NOMO-1 (cell line): ENCODE measurements around the gene RSRC1.
"Not testable (repeated sequence)": the region's sequence is repeated elsewhere in the genome, so short reads cannot be mapped to it uniquely, and the experiment has no call there.

Source experiments
- DNase-seq, 2 experiments: peaks; one replicate each; lab custom pipeline; 2025; ENCODE audit not compliant: unreplicated experiment in 2 of 2; lab: John Stamatoyannopoulos, UW

The RSRC1 gene

DNA sequence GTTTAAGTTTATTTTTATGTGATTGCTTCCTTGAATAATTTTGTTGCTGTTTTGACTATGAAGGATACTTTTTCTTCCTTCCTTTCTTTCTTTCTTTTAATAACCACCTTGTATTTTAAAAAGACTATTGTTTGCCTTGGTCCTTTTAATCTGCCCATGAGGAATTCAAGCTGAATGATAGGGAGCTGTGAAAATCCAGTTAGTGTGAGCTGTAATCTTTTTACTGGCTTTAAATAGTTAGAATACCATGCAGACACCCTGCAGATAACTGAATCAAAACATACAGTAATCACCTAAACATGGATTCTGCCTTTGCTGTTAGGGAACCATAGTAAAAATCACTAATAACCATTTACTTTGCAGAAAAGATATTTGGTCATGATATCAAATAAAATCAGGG lies 110.7 kb downstream of the RSRC1 start:
- no peak for DNase-seq

DNA sequence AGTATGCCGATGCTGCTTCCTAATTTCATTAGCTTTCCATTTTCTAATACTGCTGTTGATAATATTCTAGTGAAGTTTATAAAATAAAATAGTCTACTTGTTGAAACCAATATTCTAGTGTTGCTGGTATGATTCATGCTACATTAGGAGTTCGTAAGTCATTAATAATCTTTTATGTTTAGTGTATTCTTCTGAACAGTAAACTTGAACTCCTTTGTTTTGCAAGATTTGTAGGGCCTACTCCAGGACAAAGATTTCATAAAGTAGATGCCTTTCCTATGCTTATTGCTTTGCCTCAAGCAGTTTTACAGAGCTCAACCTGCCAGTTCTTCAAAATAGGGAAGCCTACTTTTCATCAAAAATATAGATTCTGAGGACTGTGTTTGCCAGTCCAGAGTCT lies 111.5 kb downstream of the RSRC1 start:
- DNase-seq, result no peak

DNA sequence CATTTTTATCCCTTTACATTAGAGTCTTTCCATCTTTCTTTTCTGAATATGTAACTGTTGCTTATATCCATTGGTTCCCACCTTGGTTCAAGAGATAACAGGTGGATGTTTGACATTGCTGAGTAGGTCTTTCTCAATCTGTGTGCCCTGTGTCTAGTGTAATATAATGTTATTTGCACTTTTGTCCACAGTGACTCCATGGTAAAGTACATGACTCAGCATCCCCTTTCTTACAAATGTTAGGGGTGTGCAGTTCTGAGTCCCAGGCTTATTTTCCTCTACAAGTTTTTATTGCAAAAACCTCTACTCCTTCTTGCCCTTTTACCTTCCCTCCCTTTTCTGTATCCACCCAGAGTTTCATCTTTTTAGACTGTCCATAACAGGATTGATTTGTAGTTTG lies 116.5 kb downstream of the RSRC1 start:
- no peak for DNase-seq

DNA sequence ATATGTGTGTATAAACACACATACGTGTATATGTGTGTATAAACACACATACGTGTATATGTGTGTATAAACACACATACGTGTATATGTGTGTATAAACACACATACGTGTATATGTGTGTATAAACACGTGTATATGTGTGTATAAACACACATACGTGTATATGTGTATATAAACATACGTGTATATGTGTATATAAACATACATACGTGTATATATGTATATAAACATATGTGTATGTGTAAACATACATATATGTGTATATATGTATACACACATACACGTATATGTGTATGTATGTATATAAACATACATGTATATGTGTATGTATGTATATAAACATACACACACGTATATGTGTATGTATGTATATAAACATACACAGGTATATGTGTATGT lies 119.1 kb downstream of the RSRC1 start:
- not testable (repeated sequence) for DNase-seq

DNA sequence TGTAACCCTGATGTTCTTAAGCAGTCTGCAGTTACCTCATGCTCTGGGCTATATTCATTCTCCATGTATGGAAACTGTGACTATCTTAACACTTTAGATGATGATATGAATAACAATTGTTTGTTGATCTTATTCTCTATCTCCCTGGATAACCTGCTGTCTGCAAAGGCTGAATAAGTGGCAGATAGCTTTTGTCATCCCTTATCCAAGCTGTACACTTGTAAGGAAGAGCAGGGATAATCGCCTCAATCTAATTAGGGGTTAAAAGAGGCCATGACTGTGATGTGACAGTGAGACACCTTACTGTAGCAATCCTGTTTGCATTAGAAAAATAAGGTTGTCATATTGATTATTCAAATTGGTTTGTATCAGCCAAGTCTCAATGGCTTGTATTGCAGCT lies 123.9 kb downstream of the RSRC1 start:
- no peak for DNase-seq

DNA sequence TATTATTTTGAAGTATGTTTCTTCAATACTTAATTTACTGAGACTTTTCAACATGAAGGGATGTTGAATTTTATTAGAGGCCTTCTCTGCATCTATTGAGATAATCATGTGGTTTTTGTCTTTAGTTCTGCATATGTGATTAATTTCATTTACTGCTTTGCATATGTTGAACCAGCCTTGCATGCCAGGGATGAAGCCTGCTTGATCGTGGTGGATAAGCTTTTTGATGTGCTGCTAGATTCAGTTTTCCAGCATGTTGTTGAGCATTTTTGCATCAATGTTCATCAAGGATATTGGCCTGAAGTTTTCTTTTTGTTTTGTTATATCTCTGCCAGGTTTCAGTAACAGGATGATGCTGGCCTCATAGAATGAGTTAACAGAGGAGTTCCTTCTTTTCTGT lies 134.4 kb downstream of the RSRC1 start:
- DNase-seq, result no peak

DNA sequence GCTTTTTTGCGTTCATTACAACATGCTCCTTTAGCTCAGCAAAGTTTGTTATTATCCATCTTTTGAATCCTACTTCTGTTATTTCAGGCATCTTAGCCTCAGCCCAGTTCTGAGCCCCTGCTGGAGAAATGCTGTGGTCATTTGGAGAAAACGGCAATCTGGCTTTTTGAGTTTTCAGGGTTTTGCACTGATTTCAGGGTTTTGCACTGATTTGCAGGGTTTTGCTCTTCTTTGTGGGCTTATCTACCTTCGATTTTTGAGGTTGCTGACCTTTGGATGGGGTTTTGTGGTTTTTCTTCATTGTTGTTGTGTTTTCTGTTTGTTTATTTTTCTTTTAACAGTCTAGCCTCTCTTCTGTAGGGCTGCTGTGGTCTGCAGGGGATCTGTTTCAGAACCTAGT lies 137.4 kb downstream of the RSRC1 start:
- DNase-seq, result no peak

DNA sequence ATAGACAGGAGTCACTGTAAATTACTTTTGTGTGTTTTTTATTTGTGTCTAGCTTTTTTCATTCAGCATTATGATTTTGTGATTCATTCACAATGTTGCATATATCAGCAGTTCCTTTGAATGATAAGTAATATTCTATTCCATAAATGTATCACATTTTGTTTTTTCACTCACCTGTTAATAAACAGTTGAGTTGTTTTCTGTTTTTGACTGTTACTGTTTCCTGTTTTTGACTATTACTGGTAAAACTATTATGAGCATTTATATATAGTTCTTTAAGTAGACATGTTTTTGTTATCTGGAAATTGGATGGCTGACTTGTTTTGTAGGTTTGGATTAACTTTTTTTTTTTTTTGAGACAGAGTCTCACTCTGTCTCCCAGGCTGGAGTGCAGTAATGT lies 138.4 kb downstream of the RSRC1 start:
- DNase-seq, result no peak

DNA sequence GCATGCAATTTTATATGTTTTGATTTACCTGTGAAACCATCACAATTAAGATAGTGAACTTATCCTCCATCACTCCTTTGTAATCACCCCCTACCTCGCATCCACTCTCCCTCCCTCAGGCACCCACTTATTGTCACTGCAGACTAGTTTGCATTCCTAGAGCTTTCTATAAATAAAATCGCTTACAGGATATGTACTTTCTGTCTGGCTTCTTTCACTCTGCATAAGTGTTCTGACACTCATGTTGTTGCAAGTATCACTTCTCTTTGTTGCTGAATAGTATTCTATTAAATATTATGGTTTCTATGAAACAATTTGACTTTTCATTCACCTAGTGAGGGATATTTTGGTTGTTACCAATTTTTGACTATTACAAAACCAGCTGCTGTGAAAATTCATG lies 139.3 kb downstream of the RSRC1 start:
- no peak for DNase-seq

DNA sequence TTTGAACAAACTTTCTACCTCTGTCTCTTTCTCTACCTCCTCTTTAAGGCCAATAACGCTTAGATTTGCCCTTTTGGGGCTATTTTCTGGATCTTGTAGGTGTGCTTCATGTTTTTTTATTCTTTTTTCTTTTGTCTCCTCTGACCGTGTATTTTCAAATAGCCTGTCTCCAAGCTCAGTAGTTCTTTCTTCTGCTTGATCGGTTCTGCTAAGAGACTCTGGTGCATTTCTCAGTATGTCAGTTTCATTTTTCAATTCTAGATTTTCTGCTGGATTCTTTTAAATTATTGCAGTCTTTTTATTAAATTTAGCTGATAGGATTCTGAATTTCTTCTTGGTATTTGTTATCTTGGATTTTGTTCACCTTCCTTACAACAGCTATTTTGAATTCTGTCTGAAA lies 148.7 kb downstream of the RSRC1 start:
- DNase-seq, result no peak

DNA sequence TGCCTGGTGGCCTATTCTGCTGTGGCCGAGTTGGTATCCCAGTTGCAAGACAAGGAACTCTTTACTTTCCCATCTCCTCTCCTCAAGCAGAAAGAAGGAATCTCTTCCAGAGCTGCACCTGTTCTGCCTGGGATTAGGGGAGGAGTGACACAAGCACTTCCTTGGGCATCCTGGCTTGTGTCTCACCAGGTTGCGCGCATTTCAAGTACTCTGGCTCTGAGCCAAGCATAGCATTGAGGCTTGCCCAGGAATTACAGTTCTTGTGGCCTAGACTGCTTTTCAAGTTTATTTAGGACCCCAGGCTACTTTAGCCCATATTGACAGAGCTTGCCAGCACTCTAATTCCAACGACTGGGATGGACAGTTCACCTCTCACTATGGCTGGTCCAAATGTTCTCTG lies 150.5 kb downstream of the RSRC1 start:
- no peak for DNase-seq

DNA sequence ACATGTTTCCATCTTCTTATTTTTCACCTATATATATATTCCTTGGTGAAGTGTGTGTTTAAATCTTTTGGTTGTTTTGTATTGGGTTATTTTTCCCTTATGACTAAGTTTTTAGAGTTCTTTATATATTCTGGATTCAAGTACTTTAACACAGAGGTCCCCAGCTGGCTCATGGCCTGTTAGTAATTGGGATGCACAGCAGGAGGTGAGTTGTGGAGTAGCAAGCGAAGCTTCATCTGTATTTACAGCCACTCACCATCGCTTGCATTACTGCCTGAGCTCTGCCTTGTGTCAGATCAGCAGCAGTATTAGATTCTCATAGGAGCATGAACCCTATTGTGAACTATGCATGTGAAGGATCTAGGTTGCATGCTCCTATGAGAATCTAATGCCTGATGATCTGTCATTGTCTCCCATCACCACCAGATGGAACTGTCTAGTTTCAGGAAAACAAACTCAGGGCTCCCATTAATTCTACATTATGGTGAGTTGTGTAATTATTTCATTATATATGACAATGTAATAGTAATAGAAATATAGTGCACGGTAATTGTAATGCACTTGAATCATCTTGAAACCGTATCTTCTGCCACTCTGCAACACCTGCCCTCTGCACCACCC lies 151.6 kb downstream of the RSRC1 start:
- no peak for DNase-seq

DNA sequence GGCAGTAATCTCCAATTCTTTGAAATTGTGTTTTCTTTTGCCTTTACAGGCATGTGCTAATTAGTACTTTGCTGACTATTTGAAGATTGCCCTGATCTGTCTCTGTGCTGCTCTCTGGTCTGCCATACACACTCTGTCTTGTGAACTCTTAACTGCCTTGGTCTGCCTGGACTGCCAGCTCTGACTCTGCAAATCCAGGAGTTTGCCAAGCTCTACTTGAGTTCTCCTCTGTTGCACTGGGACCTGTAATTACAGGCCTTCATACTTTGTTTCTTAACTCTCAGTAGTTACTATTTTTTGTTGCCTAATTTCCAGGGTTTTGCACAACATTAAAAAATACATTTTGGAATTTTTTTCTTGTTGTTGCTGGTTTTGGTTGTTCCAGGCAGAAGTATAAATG lies 155.0 kb downstream of the RSRC1 start:
- DNase-seq, result no peak

DNA sequence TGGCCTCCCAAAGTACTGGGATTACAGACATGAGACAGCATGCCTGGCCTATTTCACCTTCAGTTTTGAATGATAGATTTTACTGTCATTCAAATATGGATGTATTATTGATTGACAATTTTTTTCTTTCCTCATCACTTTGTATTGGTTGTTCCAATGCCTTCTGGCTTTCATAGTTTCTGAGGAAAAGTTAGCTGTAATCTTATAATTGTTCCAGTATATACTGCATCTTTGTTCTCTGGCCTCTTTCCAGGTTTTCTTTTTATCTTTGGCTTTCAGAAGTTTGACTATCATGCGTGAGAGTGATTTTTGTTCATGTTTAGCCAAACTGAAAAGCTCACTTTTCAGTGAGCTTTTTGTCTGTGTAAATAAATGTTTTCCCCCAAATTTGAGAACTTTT lies 157.1 kb downstream of the RSRC1 start:
- DNase-seq, result no peak

DNA sequence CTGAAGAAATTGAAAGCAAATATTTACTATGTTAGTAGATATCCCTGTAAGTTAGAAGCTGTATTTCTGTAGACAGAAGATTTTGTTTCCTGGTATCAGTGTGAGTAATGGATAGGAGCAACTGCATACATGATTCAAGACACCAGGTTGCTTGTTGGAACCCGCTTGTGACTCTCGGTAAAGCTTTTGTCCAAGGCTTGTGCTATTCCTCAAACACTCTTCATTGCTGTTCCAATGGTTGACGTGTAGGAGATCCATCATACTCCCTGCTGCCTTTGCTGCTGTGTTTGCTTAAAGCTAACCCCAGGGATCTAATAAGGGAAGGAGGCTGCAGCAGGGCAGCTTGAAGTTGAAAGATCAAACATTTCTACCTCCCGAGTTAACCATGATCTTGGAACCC lies 160.1 kb downstream of the RSRC1 start:
- no peak for DNase-seq

DNA sequence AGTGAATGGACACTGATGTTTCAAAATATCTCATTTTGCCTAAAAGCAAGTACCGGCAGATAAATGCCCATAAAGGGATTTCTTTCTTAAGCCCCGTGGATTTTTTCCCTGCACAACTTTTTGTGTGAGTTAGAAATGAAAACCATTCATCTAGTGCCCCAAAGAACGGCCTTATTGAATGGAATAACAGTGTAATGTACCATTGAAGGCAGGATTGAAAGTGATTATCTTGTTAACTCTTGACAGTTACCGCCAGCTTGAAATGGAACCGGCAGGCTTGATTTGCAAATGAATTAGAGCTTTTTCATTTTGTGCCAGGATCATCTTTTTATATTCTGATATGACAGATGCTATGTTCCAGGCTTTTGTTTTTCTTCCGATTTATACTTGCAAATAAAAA lies 162.2 kb downstream of the RSRC1 start:
- no peak for DNase-seq

DNA sequence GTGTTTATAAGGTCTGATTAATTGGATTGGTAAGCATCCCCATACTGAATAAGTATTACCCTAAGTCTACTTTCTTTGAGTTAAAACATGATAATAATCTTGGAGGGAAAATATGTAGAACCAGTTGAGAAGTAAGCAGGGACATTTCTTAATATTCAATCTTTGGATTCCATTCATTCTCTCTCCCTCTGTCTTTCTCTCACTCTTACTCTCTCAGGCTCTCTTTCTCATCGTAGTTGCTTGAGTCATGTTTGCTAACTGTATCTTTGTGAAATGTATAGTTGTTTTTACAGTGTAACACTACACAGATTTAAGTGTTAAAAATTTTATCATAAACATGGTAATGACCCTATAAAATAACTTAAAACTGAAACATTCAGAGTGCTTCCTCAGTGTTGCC lies 163.8 kb downstream of the RSRC1 start:
- DNase-seq, result no peak

DNA sequence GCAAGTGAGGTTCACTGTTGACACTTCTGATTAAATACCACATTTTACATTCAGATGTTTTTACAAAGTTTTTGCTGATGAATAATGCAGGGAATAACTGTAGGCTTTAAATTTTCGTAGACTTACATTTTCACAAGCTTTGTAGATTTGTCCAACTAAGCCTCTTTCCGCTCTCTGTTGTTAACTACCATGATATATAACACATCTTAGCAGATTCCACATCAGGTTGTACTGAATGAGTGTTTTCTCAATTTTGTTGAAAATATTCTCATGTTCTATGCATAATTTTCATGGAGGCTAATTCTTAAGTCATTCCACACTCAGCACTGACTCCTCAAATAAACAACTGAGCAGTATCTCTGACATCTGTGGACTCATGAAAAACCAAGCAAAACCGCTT lies 168.3 kb downstream of the RSRC1 start:
- DNase-seq, result no peak

DNA sequence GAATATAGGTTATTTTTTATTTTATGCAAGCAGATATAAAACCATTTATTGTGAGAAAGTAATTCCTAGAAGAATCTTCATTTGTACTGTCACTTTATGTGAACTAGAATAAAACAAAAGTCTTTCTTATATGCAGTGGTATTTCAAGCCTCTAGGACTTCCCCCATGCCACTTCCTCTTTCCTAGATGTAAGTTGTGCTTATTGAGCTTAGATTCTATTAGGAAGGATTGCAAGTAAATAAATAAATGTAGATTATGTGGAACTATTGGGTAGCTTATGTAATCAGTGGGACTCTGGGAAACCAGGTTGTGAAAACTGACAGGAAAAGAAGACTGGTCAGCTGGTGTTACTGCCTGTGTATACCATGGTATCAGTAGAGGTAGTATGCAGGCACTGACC lies 169.7 kb downstream of the RSRC1 start:
- peak; percentile 67 to 76 for DNase-seq

DNA sequence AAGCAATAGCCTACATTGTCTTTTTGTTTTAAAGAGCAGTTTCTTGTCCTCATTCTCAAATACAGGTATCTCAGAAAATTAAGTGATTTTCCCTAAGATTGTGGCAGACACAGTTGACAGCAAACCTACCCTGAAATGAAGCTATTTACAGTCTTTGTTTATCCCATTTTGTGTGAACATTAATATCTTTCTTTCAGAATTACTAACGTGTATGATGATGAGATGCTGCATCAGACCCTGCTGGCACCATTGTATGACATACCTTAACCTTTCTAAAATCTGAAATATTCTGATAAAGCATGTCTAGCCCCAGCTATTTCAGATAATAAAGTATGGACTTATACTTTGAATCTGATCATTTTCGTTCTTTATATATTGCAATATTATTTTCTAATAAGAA lies 185.9 kb downstream of the RSRC1 start:
- DNase-seq, result no peak

DNA sequence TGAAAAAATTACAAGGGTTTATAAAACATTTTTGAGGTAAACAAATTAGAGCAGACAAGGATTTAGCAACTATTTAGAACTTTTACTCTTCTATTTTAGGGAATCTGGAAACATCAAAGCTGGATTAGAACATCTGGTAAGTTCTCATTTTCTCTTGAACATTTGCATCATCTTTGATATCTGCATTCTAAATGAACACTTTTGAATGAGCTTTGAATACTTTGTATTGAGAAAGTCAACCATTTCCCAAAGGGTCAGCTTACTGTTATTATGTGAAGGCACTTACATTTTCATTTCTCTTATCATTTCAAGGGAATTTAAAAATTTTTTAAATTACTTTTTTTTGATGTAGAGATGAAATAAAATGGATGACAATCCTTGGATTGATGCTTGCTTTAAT lies 188.1 kb downstream of the RSRC1 start:
- DNase-seq, result no peak

DNA sequence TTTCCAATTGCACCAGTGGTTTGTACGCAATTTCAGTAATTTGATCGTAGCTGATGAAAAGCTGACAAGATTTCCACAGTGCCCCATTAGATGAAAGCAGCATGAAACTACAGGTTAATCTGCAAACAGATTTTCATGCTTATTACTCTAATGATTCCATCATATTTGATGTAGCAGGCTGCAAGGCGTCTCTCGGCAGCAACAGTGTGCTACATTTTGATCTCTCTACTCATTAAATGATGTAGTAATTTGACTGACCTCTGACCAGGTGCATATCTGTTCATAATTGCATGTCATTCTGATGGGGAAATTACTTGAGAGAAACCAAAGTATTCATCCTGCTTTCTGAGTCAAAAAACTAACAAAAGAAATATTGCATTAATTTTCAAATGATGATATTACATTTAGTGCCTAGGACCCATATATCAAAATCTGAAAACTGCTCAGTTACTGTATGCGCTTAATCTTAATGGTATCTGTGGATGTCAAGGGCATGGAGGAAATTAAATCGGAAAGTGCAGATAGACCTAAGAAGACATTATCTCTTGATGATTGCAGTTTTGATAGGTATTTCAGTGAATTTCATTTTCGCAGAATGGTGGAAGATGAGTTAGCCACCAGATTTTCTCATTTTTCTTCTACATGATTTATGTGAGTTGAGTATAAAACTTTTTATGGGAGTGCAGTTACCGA lies 198.5 kb downstream of the RSRC1 start:
- no peak for DNase-seq

DNA sequence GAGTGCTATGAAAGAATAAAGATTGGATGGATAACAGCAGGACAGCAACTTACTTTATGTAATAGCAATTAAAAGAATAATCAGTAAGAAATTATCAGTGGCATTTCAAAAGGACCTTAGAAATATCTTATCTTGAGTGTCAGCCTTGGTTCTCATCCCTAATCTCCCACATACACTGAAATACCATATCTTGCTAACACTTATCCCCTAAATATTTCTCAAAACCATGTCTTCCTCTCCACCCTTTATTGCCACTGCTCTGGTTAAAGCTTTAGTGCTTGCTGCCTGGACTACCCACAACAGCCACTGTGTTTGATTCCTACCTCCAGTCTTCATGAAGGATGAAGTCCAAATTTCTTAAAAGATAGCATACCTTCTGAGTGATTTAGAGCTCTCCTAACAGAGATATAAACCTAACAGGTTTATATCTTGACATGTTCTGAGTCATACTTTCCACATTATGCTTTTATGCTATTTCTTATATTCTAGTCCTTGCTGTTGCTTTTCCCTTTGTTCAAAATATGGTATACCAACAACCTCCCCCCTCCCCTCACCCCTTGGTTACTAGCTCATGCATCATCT lies 202.8 kb downstream of the RSRC1 start:
- no peak for DNase-seq
